ENCODE measurements around the gene BCL2L1.

The BCL2L1 gene

GRCh38 chr20:31712564-31713311 lies 9.9 kb downstream of the BCL2L1 start:
- H3K36me3 ChIP-seq, result peaks cover 94% of the 10 kb centered on the region
- H3K9me3 ChIP-seq (ENCODE audit: severe bottlenecking), result no peaks in the 10 kb centered on the region
- TF ChIP-seq, protein P1, sequence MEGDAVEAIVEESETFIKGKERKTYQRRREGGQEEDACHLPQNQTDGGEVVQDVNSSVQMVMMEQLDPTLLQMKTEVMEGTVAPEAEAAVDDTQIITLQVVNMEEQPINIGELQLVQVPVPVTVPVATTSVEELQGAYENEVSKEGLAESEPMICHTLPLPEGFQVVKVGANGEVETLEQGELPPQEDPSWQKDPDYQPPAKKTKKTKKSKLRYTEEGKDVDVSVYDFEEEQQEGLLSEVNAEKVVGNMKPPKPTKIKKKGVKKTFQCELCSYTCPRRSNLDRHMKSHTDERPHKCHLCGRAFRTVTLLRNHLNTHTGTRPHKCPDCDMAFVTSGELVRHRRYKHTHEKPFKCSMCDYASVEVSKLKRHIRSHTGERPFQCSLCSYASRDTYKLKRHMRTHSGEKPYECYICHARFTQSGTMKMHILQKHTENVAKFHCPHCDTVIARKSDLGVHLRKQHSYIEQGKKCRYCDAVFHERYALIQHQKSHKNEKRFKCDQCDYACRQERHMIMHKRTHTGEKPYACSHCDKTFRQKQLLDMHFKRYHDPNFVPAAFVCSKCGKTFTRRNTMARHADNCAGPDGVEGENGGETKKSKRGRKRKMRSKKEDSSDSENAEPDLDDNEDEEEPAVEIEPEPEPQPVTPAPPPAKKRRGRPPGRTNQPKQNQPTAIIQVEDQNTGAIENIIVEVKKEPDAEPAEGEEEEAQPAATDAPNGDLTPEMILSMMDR (IDR thresholded peaks at IDR 0.05; ENCODE audit: low read depth, low read length), result no peak
- DNase-seq, result no peak
- H3K27me3 ChIP-seq (ENCODE audit: insufficient read depth, low read depth, severe bottlenecking), result no peaks in the 10 kb centered on the region
- H3K27ac ChIP-seq, result peak overlapping the region; percentile 53
- H3K4me3 ChIP-seq (ENCODE audit: low read depth, low read length), result no peak overlapping the region

DNA sequence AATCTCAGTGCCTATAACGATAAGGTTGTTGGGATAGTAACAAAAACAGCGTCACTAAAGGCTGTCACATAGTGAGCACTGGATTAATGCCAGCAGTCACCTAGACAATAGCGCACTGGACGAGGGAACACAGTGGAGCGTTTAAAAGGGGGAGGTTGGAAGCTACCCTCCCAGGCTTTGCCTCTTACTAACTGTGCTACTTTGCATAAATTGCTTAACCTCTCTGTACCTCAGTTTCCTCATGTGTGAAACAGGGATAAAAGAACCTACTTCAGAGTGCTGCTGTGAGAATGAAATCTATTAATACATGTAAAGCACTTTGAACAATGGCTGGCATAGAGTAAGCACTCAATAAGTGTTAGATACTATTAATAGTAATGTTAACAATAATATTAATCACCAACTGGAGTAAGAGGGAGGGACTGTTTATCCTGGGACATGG lies 10.5 kb downstream of the BCL2L1 start:
- Histone ChIP-seq H3K36me3 (peaks cover 94% of the 10 kb centered on the region), H3K9me3 (ENCODE audit: severe bottlenecking) (no peaks in the 10 kb centered on the region), H3K4me3 (ENCODE audit: low read depth, low read length) (no peak overlapping the region), H3K27me3 (ENCODE audit: insufficient read depth, low read depth, severe bottlenecking) (no peaks in the 10 kb centered on the region), H3K27ac (peak overlapping the region; percentile 53)
- DNase-seq, result no peak
- TF ChIP-seq, protein P1 (IDR thresholded peaks at IDR 0.05; ENCODE audit: low read depth, low read length), result no peak

DNA sequence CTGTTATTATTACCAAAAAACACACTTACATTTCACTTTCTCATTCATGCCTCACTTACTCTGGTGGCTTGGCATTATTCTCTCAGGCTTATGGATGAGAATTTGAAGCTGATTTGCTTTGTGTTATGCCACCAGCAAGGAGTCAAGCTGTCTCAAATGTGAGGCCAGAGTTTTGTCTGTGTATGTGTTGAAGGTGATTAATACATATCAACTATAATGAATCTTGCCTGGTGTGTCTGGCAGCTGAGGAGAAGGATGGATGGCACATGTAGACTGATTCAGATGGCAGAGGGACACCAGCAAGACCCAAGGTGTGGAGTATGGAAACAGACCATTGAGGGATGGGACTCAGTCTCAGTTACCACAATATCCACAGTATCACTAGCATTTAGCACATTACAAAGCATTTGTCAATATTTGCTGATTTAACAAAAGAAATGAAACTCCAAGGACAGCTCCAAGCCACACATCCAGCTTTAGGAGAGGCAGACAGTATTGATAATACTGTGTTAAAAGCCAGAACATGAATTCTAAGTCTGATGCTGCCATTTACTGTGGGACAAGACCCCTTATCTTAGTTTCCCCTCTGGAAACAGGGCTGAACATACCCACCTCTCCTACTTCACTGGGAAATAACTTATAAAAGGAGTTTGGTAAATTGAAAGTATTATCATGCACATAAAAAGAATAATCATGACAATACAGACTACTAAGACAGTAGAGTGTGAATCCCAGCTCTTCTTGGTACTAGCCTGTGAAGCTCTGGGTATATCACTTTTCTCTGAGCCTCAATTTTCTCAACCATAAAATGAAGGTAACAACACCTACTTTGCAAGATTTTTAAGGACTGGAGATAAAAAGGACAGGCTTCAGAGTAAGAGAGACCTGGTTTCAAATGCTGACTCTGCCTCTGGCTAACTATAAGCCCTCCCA lies 11.2 kb downstream of the BCL2L1 start:
- no peak for DNase-seq
- H3K27ac ChIP-seq, result peak overlapping the region; percentile 53
- no peaks in the 10 kb centered on the region for H3K9me3 ChIP-seq (ENCODE audit: severe bottlenecking)

DNA sequence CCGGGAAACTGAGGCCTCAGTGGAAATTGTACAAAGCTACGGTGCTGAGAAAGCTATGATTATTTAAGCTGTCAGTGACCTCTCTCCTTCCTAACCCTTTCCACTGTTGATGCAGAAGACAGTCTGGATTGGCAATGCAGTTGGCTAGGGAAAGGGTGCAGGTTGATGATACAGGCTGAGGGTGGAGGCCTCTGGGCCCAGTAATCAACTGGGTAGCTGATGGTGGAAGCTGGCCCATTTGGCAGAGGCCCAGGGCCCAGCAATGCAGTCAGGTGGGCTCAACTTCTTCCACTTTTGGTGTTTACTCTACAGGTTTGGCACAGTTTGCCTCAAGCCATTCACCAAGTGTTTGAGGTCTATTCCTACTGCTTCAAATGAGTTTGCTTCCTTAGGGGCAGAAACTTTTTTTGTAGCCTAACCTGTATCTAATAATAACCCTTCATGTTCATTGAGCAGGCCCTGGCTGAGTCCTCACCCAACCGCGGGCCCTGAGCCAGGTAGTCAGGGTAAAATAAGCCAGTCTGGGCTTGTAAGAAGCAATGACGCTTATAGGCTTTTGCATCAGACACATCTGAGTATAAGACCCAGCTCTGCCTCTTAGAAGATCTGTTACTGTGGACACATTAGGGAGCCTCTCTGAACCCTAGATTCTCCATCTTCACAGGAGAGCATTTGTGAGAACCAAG lies 12.1 kb downstream of the BCL2L1 start:
- TF ChIP-seq, protein P1 (IDR thresholded peaks at IDR 0.05; ENCODE audit: low read depth, low read length), result no peak
- Histone ChIP-seq H3K36me3 (peaks cover 94% of the 10 kb centered on the region), H3K9me3 (ENCODE audit: severe bottlenecking) (no peaks in the 10 kb centered on the region), H3K27me3 (ENCODE audit: insufficient read depth, low read depth, severe bottlenecking) (no peaks in the 10 kb centered on the region), H3K27ac (peak overlapping the region; percentile 53), H3K4me3 (ENCODE audit: low read depth, low read length) (no peak overlapping the region)
- peak; percentile 37 for DNase-seq

More for the DNA sequence above, 11.2 kb downstream of the BCL2L1 start:
- TF ChIP-seq, protein P1 (IDR thresholded peaks at IDR 0.05; ENCODE audit: low read depth, low read length), result no peak
- peaks cover 94% of the 10 kb centered on the region for H3K36me3 ChIP-seq
- H3K27me3 ChIP-seq (ENCODE audit: insufficient read depth, low read depth, severe bottlenecking), result no peaks in the 10 kb centered on the region
- H3K4me3 ChIP-seq (ENCODE audit: low read depth, low read length), result no peak overlapping the region

DNA sequence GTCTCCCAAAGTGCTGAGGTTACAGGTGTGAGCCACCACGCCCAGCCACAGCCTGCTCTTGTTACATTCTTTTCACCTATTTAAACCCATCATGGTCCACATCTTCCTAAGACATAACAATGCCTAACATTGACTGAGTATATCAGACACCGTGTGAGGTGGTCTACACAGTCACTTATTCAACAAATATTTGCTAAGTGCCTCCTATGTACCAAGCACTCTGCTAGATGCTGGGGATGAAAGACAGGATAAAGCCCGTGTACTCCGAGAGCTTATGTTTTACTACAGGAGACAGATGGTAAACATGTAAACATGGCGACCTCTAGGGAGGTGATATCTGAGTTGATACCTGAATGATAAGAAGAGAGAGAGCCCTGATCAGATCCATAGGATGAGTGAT lies 12.7 kb downstream of the BCL2L1 start:
- no peaks in the 10 kb centered on the region for H3K9me3 ChIP-seq (ENCODE audit: severe bottlenecking)
- no peak overlapping the region for H3K27ac ChIP-seq
- no peaks in the 10 kb centered on the region for H3K27me3 ChIP-seq (ENCODE audit: insufficient read depth, low read depth, severe bottlenecking)
- DNase-seq, result no peak
- H3K36me3 ChIP-seq, result peaks cover 95% of the 10 kb centered on the region
- TF ChIP-seq, protein P1 (IDR thresholded peaks at IDR 0.05; ENCODE audit: low read depth, low read length), result no peak
- H3K4me3 ChIP-seq (ENCODE audit: low read depth, low read length), result no peak overlapping the region

All from WERI-Rb-1 (cell line).